DLD1 (cell line): ENCODE measurements around the gene ERCC6.

ENCODE experiments used
- in situ Hi-C: cut with HindIII; loops from 2 replicates; pipeline ENCODE4 v1.10.0; 2017; ENCODE audit warnings: low sequenced_read_pairs

ERCC6 gene

DNA sequence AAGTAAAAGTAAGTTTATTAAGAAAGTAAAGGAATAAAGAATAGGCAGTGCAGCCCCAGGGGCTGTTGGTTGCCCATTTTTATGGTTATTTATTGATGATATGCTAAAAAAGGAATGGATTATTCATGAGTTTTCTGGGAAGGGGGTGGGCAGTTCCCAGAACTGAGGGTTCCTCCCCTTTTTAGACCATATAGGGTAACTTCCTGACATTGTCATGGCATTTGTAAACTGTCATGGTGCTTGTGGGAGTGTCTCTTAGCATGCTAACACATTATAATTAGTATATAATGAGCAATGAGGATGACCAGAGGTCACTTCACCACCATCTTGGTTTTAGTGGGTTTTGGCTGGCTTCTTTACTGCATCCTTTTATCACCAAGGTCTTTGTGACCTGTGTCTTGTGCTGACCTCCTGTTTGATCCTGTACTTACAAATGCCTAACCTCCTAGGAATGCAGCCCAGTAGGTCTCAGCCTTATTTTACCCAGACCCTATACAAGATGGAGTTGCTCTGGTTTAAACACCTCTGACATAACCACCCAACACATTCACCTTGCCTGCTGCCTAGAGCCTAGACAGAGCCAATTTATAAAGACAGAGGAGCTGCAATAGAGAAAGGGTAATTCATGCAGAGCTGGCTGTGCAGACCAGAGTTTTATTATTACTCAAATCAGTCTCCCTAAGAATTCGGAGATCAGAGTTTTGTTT, 10.9 kb upstream of the ERCC6 start:
- in situ Hi-C loops, result no loop called here

DNA sequence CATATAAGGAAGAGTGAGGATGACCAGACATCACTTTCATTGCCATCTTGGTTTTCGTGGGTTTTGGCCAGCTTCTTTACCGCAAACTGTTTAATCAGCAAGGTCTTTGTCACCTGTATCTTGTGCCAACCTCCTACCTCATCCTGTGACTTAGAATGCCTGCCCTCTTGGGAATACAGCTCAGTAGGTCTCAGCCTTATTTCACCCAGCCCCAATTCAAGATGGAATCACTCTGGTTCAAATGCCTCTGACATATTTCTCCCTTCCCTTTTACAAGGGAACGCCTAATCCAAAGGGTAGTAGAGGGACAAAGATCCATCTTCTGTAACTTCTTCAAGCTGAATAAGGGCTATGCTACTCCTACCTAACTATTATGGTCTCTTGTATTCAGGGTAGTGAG, 4.7 kb upstream of the ERCC6 start:
- in situ Hi-C loops, result no loop called here

GRCh38 chr10:49542353-49542752, 3.4 kb upstream of the ERCC6 start:
- in situ Hi-C loops, result no loop called here

DNA sequence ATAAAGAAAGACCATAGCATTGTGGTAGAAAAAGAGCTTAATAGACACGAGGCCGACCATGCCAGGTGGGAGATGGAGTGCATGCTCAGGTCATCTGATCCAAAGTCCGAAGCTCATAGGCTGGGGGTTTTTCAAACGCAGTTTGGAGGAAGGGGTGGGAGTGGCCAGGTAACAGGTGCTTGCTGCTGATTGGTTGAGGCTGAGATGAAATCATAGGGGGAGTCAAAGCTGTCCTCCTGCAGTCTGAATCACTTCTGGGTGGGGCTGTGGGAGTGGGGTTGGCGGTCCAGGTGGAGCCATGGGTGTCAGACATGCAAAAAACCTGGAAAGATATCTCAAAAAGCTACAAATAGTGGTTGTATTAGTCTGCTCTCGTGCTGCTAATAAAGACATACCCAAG, 2.8 kb upstream of the ERCC6 start:
- in situ Hi-C loops, result no loop called here

GRCh38 chr10:49540056-49540797, 1.3 kb upstream of the ERCC6 start:
- in situ Hi-C loops, result no loop called here

DNA sequence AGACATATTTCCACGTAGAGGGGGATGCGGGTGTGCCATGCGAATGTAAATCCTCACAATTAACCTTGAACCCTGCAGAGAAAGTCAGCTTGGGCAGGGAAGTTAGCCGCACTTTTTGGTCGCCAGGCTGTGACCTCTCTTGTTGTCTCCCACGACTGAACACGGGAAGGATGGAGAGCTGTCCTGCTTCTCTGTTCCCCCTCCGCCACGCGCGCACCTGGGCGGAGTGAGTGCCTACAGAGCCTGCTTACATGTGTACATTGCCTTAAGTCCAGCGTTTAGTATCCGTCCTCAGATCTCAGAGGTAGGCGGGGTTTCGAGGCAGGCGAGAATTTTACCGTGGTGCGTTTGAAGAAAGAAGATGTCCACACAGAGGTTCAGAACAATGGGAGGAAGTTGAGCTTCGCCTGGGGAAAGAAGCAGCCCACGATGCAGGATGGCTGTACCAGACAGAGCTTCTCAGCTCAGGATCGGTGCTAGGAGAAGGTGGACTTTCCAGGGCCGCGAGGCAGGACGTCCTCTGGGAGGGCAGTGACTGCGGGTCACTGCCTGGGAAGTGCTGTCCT, 482 bp upstream of the ERCC6 start:
- in situ Hi-C loops, result no loop called here

DNA sequence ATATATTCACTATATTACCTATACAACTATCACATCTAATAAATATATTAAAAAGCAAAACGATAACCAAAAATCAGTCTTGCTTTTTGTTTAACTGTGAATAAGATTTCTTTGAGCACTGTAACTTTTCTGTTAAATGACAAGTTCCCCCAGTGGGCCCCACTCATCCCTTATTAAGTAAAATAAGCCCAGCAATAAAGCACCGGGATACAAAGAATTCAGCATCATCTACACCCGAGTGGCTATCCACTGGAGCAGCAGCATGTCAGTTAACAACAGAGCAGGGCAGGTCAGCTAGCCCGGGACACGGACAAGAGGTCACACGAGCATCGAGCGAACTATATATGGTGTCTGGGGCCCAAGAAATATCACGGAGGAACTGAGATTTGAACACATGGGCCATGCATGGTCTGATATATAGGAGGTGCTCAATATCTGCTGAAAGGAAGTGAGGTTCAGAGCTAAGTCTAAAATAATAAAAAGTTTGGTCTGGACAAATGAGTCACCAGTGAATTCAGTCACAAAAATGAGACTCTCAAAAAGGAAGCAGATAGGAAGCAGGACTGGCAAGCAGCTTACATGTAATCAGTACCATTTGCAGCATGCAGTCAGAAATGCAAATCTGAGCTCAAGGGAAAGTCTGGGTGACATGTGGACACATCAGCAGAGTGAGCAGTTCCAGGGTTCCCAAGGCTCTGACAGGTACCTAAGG, 4.1 kb downstream of the ERCC6 start:
- in situ Hi-C loops, result no loop called here

DNA sequence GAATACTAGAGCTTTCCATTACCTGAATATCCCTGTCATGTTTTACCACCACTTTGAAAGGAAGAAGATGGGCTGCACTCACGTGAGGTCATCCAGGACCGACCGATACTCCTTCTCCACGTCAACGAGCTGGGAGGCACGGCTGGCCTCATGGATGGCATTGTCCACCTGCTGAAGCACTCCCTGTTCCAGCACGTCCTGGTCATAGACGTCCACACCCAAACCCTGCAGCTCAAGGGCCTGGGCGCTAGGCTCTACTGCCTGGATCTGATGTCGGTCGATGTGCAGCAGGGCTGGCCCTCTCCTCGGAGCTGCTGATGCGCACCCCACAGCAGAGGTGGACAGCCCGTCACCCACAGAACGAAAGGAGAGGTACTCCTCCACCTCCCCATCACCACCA, 6.5 kb downstream of the ERCC6 start:
- in situ Hi-C loops, result no loop called here

DNA sequence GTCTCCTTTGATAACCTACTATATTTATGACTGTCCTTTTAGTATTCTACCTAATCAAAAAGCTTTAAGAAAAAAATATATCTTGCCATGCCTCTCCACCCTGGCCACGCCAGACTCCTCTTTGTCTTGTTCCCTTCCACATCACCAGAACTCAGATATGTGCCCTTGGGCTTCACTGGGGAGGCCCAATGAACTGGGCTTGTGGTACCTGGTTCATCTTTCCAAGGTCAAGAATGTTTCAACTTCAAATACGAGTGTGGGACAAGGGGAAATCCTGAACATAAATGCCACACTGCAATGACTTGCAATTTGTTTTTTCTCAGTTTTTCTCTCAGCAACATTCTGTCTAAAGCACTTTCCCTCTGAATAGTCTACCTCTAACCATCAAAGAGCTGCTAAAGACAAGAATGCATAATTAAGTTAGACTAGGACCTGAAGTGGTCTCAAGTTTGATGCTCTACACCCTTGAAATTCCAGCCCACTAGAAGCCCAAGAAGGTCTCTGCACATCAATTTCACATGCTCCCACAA, 9.9 kb downstream of the ERCC6 start:
- in situ Hi-C loops, result no loop called here

- in situ Hi-C loops, result no loop called here
These were observed 11.1 kb downstream of the ERCC6 start for GRCh38 chr10:49527850-49528249.

GRCh38 chr10:49527061-49527460, 11.9 kb downstream of the ERCC6 start:
- in situ Hi-C loops, result no loop called here

GRCh38 chr10:49526619-49527018, 12.3 kb downstream of the ERCC6 start:
- in situ Hi-C loops, result no loop called here

GRCh38 chr10:49524496-49524895, 14.4 kb downstream of the ERCC6 start:
- in situ Hi-C loops, result loop anchor here (25.0 kb wide), 1 partner anchor 637 kb away; no protein-coding TSS in a partner anchor

DNA sequence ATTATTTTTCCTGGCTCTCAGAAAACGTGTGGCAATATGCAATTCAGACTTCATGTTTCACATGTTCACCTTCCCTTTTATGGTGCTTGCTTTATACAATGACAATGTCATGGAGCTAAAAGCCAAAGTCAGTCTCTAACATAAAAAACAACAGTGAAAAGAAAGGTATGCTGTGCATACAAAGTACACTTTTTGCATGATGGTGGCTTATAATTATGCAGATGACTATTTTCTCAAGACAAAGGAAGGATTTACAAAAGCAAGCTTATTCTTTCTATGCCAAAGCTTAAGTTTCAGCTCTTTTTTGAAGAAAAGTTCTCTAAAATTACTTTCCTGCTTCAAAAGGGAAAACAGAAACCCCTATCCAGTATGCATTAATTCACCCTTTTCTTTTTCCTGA, 15.6 kb downstream of the ERCC6 start:
- in situ Hi-C loops, result loop anchor here (25.0 kb wide), 1 partner anchor 636 kb away; no protein-coding TSS in a partner anchor

GRCh38 chr10:49521062-49521461, 17.9 kb downstream of the ERCC6 start:
- in situ Hi-C loops, result loop anchor here (25.0 kb wide), 1 partner anchor 634 kb away; no protein-coding TSS in a partner anchor

DNA sequence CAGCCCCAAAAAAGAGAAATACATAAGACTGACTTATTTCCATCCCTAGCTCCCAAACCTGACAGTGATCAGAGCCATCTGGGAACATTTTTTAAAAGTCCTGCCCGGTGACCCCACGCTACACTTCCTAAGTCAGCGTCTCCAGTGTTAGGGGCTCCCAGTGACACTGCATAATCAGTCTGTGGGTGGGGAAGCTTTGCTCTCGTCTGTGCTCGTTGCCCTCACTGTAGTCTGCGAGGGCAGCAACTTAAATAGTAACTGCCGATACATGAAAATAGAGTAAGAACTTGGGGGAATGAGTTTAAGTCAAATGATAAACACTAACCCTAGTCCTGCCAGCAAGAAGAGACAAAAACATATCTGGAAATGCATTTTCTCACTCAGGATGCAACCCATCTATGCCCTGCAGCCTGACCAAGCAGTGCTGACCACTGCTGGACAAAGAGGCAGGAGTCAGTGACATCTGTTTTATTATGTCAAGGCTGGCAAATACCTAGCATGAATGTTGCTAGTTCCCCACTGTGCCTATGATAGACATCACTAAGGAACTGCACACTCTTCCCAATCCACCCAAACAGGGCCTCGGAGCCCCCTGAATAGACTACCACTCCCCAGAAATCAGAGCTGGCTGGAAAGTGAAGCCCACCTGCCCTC, 18.7 kb downstream of the ERCC6 start:
- in situ Hi-C loops, result loop anchor here (25.0 kb wide), 1 partner anchor 633 kb away; no protein-coding TSS in a partner anchor

- in situ Hi-C loops, result loop anchor here (25.0 kb wide), 1 partner anchor 632 kb away; no protein-coding TSS in a partner anchor
These were observed 19.2 kb downstream of the ERCC6 start for GRCh38 chr10:49519717-49520116.

DNA sequence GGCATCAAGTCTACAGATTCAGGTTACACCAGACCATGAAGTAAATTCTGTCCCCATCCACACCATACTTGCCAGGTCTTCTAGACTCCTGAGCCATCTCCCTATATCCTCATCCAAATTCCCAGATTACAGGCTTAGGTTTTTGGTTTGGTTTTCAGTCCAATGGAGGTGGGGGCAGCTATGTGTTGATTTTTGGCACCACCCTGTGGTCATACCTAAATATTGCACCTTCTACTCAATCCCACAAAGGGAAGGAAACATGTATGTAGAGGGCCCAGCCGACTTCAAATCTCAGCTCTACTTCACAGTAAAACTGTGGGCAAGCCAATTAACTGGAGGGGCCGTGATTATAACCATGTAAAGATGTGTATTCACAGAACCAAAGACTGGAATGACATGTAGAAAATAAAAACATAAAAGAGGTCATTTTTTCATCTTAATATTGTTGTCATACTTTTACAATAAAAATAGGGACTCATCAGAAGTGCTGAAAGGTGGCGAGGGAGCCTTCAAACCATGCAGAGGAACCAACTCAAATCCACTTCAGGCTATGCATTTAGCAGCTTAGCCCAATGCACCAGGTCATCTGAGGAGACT, 19.8 kb downstream of the ERCC6 start:
- in situ Hi-C loops, result loop anchor here (25.0 kb wide), 1 partner anchor 632 kb away; no protein-coding TSS in a partner anchor

GRCh38 chr10:49518566-49518965, 20.4 kb downstream of the ERCC6 start:
- in situ Hi-C loops, result loop anchor here (25.0 kb wide), 1 partner anchor 631 kb away; no protein-coding TSS in a partner anchor
